H9 (cell line): Measurements from ENCODE around the gene C19orf47. TPM values are rescaled to one million over a fixed set of nuclear protein-coding genes. Genes with fewer than 3 reads are reported as not detected.
A peak's percentile ranks its signal among the peaks of the same experiment; 100 is the strongest.

Source experiments
- DNase-seq: peaks from one replicate; pipeline ENCODE4 v3.0.0-alpha.2; 2017
- H2AFZ ChIP-seq: one replicate; pipeline ENCODE4 v1.6.1; 2013; ENCODE audit warnings: mild to moderate bottlenecking, low read length, control low read depth, moderate library complexity
- H2AK5ac ChIP-seq: 2 replicates; pipeline ENCODE4 v1.6.1; 2013; ENCODE audit warnings: low read length, control low read depth, mixed read lengths; ENCODE audit not compliant: insufficient read length
- H2BK120ac ChIP-seq: one replicate; pipeline ENCODE4 v1.6.1; 2013; ENCODE audit warnings: low read depth, mild to moderate bottlenecking, low read length, control low read depth, inconsistent platforms; ENCODE audit not compliant: poor library complexity, severe bottlenecking
- H2BK12ac ChIP-seq: 2 replicates; pipeline ENCODE4 v1.6.1; 2013; ENCODE audit warnings: low read length, control low read depth, mixed read lengths, low read depth; ENCODE audit not compliant: insufficient read length
- H2BK15ac ChIP-seq: 2 replicates; pipeline ENCODE4 v1.6.1; 2013; ENCODE audit warnings: low read depth, low read length, control low read depth
- H2BK20ac ChIP-seq: one replicate; pipeline ENCODE4 v1.6.1; 2013; ENCODE audit warnings: low read depth, mild to moderate bottlenecking, low read length, control low read depth, inconsistent platforms; ENCODE audit not compliant: poor library complexity, severe bottlenecking
- H2BK5ac ChIP-seq: 2 replicates; pipeline ENCODE4 v1.6.1; 2013; ENCODE audit warnings: low read length, control low read depth, mixed read lengths; ENCODE audit not compliant: insufficient read length
- H3K14ac ChIP-seq: 2 replicates; pipeline ENCODE4 v1.6.1; 2013; ENCODE audit warnings: low read length, control low read depth; ENCODE audit not compliant: insufficient read depth
- H3K18ac ChIP-seq: 2 replicates; pipeline ENCODE4 v1.6.1; 2013; ENCODE audit warnings: low read depth, mild to moderate bottlenecking, mixed read lengths, low read length, control low read depth; ENCODE audit not compliant: insufficient read length
- H3K23ac ChIP-seq: 2 replicates; pipeline ENCODE4 v1.6.1; 2013; ENCODE audit warnings: low read length, control low read depth, mixed read lengths, low read depth; ENCODE audit not compliant: insufficient read length
- H3K23me2 ChIP-seq: 2 replicates; pipeline ENCODE4 v1.6.1; 2013; ENCODE audit warnings: low read depth, mild to moderate bottlenecking, mixed read lengths, low read length, control low read depth; ENCODE audit not compliant: insufficient read length, poor library complexity, severe bottlenecking
- H3K27ac ChIP-seq: 2 replicates; pipeline ENCODE4 v1.5.1; 2013; ENCODE audit warnings: low read length, control low read depth, mixed read lengths, low read depth; ENCODE audit not compliant: insufficient read length
- H3K27me3 ChIP-seq: 2 replicates; pipeline ENCODE4 v1.6.1; 2013; ENCODE audit warnings: low read length, control low read depth, inconsistent platforms; ENCODE audit not compliant: insufficient read depth
- H3K4ac ChIP-seq: 2 replicates; pipeline ENCODE4 v1.6.1; 2013; ENCODE audit warnings: low read depth, mild to moderate bottlenecking, control low read depth, inconsistent platforms, low read length, moderate library complexity
- H3K4me1 ChIP-seq: 2 replicates; pipeline ENCODE4 v1.6.1; 2013; ENCODE audit warnings: low read length, control low read depth, inconsistent platforms; ENCODE audit not compliant: insufficient read depth
- H3K4me2 ChIP-seq: 2 replicates; pipeline ENCODE4 v1.6.1; 2013; ENCODE audit warnings: low read length, control low read depth, mixed read lengths; ENCODE audit not compliant: insufficient read length, insufficient read depth
- H3K56ac ChIP-seq: 2 replicates; pipeline ENCODE4 v1.6.1; 2013; ENCODE audit warnings: low read depth, mild to moderate bottlenecking, mixed read lengths, low read length, control low read depth; ENCODE audit not compliant: insufficient read length
- H3K79me1 ChIP-seq: 2 replicates; pipeline ENCODE4 v1.6.1; 2013; ENCODE audit warnings: low read depth, mild to moderate bottlenecking, moderate library complexity, low read length, control low read depth, inconsistent platforms; ENCODE audit not compliant: insufficient read depth, poor library complexity, severe bottlenecking
- H3K79me2 ChIP-seq: 2 replicates; pipeline ENCODE4 v1.6.1; 2013; ENCODE audit warnings: low read length, control low read depth, inconsistent platforms; ENCODE audit not compliant: insufficient read depth
- H3K9ac ChIP-seq: 2 replicates; pipeline ENCODE4 v1.6.1; 2013; ENCODE audit warnings: low read length, control low read depth, mixed read lengths; ENCODE audit not compliant: insufficient read length; ENCODE audit errors: extremely low read depth
- H3K9me3 ChIP-seq: one replicate; pipeline ENCODE4 v1.6.1; 2013; ENCODE audit warnings: low read depth, low read length, inconsistent platforms; ENCODE audit not compliant: control insufficient read depth
- H3T11ph ChIP-seq: one replicate; pipeline ENCODE4 v1.6.1; 2013; ENCODE audit warnings: mild to moderate bottlenecking, low read length, control low read depth, inconsistent platforms
- H4K20me1 ChIP-seq: one replicate; pipeline ENCODE4 v1.6.1; 2013; ENCODE audit not compliant: control insufficient read depth, insufficient read length, insufficient read depth
- H4K5ac ChIP-seq: 2 replicates; pipeline ENCODE4 v1.6.1; 2013; ENCODE audit warnings: low read depth, mild to moderate bottlenecking, mixed read lengths, low read length, control low read depth; ENCODE audit not compliant: insufficient read length
- H4K8ac ChIP-seq: replicated peaks from 2 replicates; pipeline ENCODE4 v1.6.1; 2013; ENCODE audit warnings: low read length, control low read depth, mixed read lengths, low read depth; ENCODE audit not compliant: insufficient read length
- H4K91ac ChIP-seq: 2 replicates; pipeline ENCODE4 v1.6.1; 2013; ENCODE audit warnings: low read depth, mild to moderate bottlenecking, moderate library complexity, mixed read lengths, low read length, control low read depth; ENCODE audit not compliant: insufficient read length
- H3K27ac Mint-ChIP-seq, 3 experiments: 2 replicates in 2 of 3; 3 replicates in 1 of 3; pipeline ENCODE4 v1.8.0; 2020 to 2021; ENCODE audit warnings: mixed read lengths in 3 of 3, mild to moderate bottlenecking in 1 of 3, moderate library complexity in 1 of 3
- H3K27me3 Mint-ChIP-seq: 2 replicates; pipeline ENCODE4 v1.8.0; 2021; ENCODE audit warnings: low read depth, mild to moderate bottlenecking, moderate library complexity, mixed read lengths
- H3K36me3 Mint-ChIP-seq, 3 experiments: 2 replicates in 2 of 3; 3 replicates in 1 of 3; pipeline ENCODE4 v1.8.0; 2020 to 2021; ENCODE audit warnings: low read depth in 3 of 3, mixed read lengths in 3 of 3; ENCODE audit not compliant: insufficient read depth in 1 of 3
- H3K4me1 Mint-ChIP-seq, 2 experiments: 2 replicates each; pipeline ENCODE4 v1.8.0; 2020; ENCODE audit warnings: mixed read lengths in 2 of 2
- H3K4me3 Mint-ChIP-seq, 2 experiments: 2 replicates in 1 of 2; 3 replicates in 1 of 2; pipeline ENCODE4 v1.8.0; 2020 to 2021; ENCODE audit warnings: mild to moderate bottlenecking in 2 of 2, mixed read lengths in 2 of 2, moderate library complexity in 1 of 2
- H3K9me3 Mint-ChIP-seq, 2 experiments: 2 replicates in 1 of 2; 3 replicates in 1 of 2; pipeline ENCODE4 v1.8.0; 2020; ENCODE audit warnings: mild to moderate bottlenecking in 2 of 2, mixed read lengths in 2 of 2, moderate library complexity in 1 of 2
- WGBS: extraction: QIAGEN DNeasy Blood & Tissue Kit; methylation state at CpG from one replicate; pipeline ENCODE4 v1.1.7; 2013; ENCODE audit warnings: missing lambda C conversion rate, low lambda C conversion rate, mixed read lengths; ENCODE audit not compliant: insufficient read length; ENCODE audit errors: extremely low coverage; 5-methylcytosine and 5-hydroxymethylcytosine counted together
- total RNA-seq: library from RNA; stranded (reverse); gene quantifications from 2 replicates; pipeline ENCODE4 v1.2.1, GENCODE V29; 2021
- TF ChIP-seq, protein P1 (sequence below): fragments of 200-600 bp; sonication (generic); conservative IDR thresholded peaks from 3 replicates; pipeline ENCODE4 v1.8.0; 2021; ENCODE audit warnings: antibody characterized with exemption, mild to moderate bottlenecking

Gene C19orf47
- total RNA-seq, 1 experiment from 2014 or later = 19.4 TPM

DNA sequence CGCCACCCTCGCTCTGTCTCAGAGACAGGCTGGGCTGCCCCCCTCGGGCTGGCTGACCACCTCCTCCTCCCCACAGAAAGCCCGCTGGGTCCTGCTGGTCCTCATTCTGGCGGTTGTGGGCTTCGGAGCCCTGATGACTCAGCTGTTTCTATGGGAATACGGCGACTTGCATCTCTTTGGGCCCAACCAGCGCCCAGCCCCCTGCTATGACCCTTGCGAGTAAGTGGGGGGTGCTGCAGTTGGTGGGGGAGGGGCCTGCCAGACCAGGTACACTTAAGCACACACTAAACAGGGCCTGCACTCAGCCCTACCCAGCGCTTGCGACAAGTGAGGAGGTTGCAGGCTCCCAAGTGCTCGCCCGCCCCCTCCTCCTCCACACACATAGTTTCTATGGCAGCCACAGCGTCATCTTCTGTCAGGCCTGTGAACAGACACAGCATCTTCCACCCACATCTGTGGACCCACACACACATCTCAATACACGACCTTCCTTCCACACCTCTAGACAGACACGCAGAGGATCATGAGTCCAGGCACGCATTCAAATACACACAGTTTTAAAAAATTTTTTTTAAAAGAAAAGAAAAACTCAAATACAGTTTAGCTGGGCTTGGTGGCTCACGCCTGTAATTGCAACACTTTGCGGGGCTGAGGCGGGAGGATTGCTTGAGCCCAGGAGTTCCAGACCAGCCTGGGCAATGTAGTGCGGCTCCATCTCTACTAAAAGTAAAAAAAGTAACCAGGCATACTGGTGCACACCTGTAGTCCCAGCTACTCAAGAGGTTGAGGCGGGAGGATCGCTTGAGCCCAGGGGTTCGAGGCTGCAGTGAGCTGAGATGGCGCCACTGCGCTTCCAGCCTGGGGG lies 18.7 kb upstream of the C19orf47 start:
- H3K27me3 ChIP-seq = no peaks in the 10 kb centered on the region
- H2BK12ac ChIP-seq = no peak overlapping the region
- no peaks in the 10 kb centered on the region for H3K4me1 ChIP-seq
- H3K27me3 Mint-ChIP-seq = no peaks in the 10 kb centered on the region; the same call in 1 of the 2 replicates
- H3K18ac ChIP-seq = no peak overlapping the region
- no peaks in the 10 kb centered on the region for H3K79me1 ChIP-seq
- H3K27ac Mint-ChIP-seq = peak overlapping the region; percentile 19 to 88 (median 27); a peak in 4 of 7 replicates
- no peak overlapping the region for H4K5ac ChIP-seq
- H3K9me3 ChIP-seq = no peaks in the 10 kb centered on the region
- DNase-seq = peak; percentile 77
- peaks cover 18 to 27% of the 10 kb centered on the region in 2 experiments for H3K4me1 Mint-ChIP-seq
- H3T11ph ChIP-seq = no peak overlapping the region
- H2AFZ ChIP-seq = no peak overlapping the region
- H3K23me2 ChIP-seq = peaks cover 7% of the 10 kb centered on the region
- H2AK5ac ChIP-seq = no peak overlapping the region
- no peaks in the 10 kb centered on the region for H3K9me3 Mint-ChIP-seq
- no peak overlapping the region for H4K8ac ChIP-seq
- H2BK20ac ChIP-seq = no peak overlapping the region
- TF ChIP-seq, protein P1, sequence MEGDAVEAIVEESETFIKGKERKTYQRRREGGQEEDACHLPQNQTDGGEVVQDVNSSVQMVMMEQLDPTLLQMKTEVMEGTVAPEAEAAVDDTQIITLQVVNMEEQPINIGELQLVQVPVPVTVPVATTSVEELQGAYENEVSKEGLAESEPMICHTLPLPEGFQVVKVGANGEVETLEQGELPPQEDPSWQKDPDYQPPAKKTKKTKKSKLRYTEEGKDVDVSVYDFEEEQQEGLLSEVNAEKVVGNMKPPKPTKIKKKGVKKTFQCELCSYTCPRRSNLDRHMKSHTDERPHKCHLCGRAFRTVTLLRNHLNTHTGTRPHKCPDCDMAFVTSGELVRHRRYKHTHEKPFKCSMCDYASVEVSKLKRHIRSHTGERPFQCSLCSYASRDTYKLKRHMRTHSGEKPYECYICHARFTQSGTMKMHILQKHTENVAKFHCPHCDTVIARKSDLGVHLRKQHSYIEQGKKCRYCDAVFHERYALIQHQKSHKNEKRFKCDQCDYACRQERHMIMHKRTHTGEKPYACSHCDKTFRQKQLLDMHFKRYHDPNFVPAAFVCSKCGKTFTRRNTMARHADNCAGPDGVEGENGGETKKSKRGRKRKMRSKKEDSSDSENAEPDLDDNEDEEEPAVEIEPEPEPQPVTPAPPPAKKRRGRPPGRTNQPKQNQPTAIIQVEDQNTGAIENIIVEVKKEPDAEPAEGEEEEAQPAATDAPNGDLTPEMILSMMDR = peak; percentile 37; the same call in 2 of the 3 replicates
- WGBS = no CpG with 5 or more reads among the region's 27 CpGs
- no peak overlapping the region for H3K56ac ChIP-seq
- H3K79me2 ChIP-seq = no peaks in the 10 kb centered on the region
- peak overlapping the region; percentile 71 for H3K4me2 ChIP-seq
- H2BK120ac ChIP-seq = no peak overlapping the region
- H4K91ac ChIP-seq = no peak overlapping the region
- peaks cover 12 to 40% (median 39%) of the 10 kb centered on the region in 3 experiments for H3K36me3 Mint-ChIP-seq
- no peak overlapping the region for H3K4ac ChIP-seq
- no peak overlapping the region for H3K14ac ChIP-seq
- H2BK15ac ChIP-seq = no peak overlapping the region
- no peaks in the 10 kb centered on the region for H4K20me1 ChIP-seq
- no peak overlapping the region for H3K27ac ChIP-seq
- H3K23ac ChIP-seq = no peak overlapping the region
- H3K9ac ChIP-seq = no peak overlapping the region
- H3K4me3 Mint-ChIP-seq = peak overlapping the region; percentile 70 to 87
- no peak overlapping the region for H2BK5ac ChIP-seq
